K562 (cell line): ENCODE measurements around the gene SLC2A13. TPM values are rescaled to one million over a fixed set of nuclear protein-coding genes. Genes with fewer than 3 reads are reported as not detected.
A peak's percentile ranks its signal among the peaks of the same experiment; 100 is the strongest.

Experiments
- ATAC-seq: fragments of 200-7000 bp; cut with Tn5 transposase; 3 replicates; pipeline ENCODE4 v1.9.1; 2020; ENCODE audit warnings: moderate library complexity
- Bru-seq: library from RNA; stranded (reverse); fragments of 400-500 nt; gene quantifications from one replicate; lab custom pipeline; 2021; lab: Mats Ljungman, UMichigan
- BruChase-seq, 2 experiments: library from RNA; stranded (reverse); fragments of 400-500 nt; gene quantifications; one replicate each; lab custom pipeline; 2021; lab: Mats Ljungman, UMichigan
- BruUV-seq: library from RNA; stranded (reverse); fragments of 400-500 nt; replicated peaks from 2 replicates; lab custom pipeline; 2021; lab: Mats Ljungman, UMichigan
- CTCF ChIA-PET: fragments of 300-600 bp; formaldehyde crosslinking; extraction: SDS; loops from one replicate; lab custom pipeline; 2021; ENCODE audit warnings: low intra/inter-chr PET ratio; lab: Yijun Ruan, JAX
- POLR2A ChIA-PET: fragments of 300-600, 350-650 bp; sonication (Branson Sonifier 250); formaldehyde crosslinking; extraction: SDS; loops from one replicate; lab custom pipeline; 2021; ENCODE audit warnings: antibody characterized with exemption, inconsistent platforms; lab: Yijun Ruan, JAX
- DNase-seq, 4 experiments: peaks; one replicate each; pipeline versions ENCODE4 v3.0.0 to v3.0.0-alpha.2; 2011 to 2018; ENCODE audit warnings: low spot score in 3 of 4, mixed read lengths in 3 of 4; ENCODE audit errors: extremely low read depth in 1 of 4
- FAIRE-seq: peaks from 2 replicates; lab custom pipeline; 2011; peaks lifted over from hg19 to GRCh38; lab: Jason Lieb, UNC
- H2AFZ ChIP-seq: 2 replicates; pipeline ENCODE4 v1.6.0; 2011; ENCODE audit warnings: low read depth, low read length, control low read depth, inconsistent platforms
- H3K27ac ChIP-seq: fragments of 200-600 bp; 3 replicates; pipeline ENCODE4 v1.8.0; 2011; ENCODE audit warnings: low read depth, mild to moderate bottlenecking, control low read depth, inconsistent platforms, low read length, moderate library complexity, mixed read lengths; ENCODE audit errors: extremely low read depth
- H3K27me3 ChIP-seq, 2 experiments: fragments of 300-600 bp in 1 of 2; 2 replicates in 1 of 2; 3 replicates in 1 of 2; pipeline versions ENCODE4 v1.6.0 to v1.8.0; 2011; ENCODE audit warnings: inconsistent platforms in 2 of 2, low read length in 2 of 2, mild to moderate bottlenecking in 1 of 2, mixed read lengths in 1 of 2, moderate library complexity in 1 of 2; ENCODE audit not compliant: control insufficient read depth in 2 of 2, insufficient read depth in 2 of 2
- H3K36me3 ChIP-seq: fragments of 300-600 bp; 3 replicates; pipeline ENCODE4 v1.8.0; 2011; ENCODE audit warnings: mild to moderate bottlenecking, low read length, inconsistent platforms; ENCODE audit not compliant: control insufficient read depth, insufficient read depth
- H3K4me1 ChIP-seq, 2 experiments: fragments of 200-600 bp in 1 of 2; replicated peaks in 1 of 2; 2 replicates in 1 of 2; 3 replicates in 1 of 2; pipeline versions ENCODE4 v1.5.1 to v1.8.0; 2011; ENCODE audit warnings: inconsistent platforms in 2 of 2, low read length in 2 of 2, mild to moderate bottlenecking in 1 of 2, mixed read lengths in 1 of 2, moderate library complexity in 1 of 2; ENCODE audit not compliant: control insufficient read depth in 2 of 2, insufficient read depth in 2 of 2
- H3K4me2 ChIP-seq: 2 replicates; pipeline ENCODE4 v1.6.1; 2011; ENCODE audit warnings: low read length, control low read depth, inconsistent platforms, mixed read lengths; ENCODE audit not compliant: insufficient read depth
- H3K4me3 ChIP-seq: fragments of 200-600 bp; sonication (generic), shearing (Covaris generic); 2 replicates; pipeline ENCODE4 v1.5.1; 2016; ENCODE audit warnings: control low read depth, inconsistent platforms
- H3K79me2 ChIP-seq: fragments of 200-600 bp; 3 replicates; pipeline ENCODE4 v1.8.0; 2011; ENCODE audit warnings: low read length, inconsistent platforms; ENCODE audit not compliant: control insufficient read depth, insufficient read depth
- H3K9ac ChIP-seq, 2 experiments: 2 replicates each; pipeline versions ENCODE4 v1.6.0 to v1.6.1; 2011; ENCODE audit warnings: low read depth in 2 of 2, low read length in 2 of 2, control low read depth in 1 of 2, inconsistent platforms in 1 of 2, mild to moderate bottlenecking in 1 of 2, mixed read lengths in 1 of 2; ENCODE audit not compliant: insufficient read depth in 1 of 2
- H3K9me1 ChIP-seq: one replicate; pipeline ENCODE4 v1.6.0; 2011; ENCODE audit warnings: inconsistent platforms, mild to moderate bottlenecking, low read length, moderate library complexity; ENCODE audit not compliant: control insufficient read depth, insufficient read depth
- H3K9me3 ChIP-seq: replicated peaks from 2 replicates; pipeline ENCODE4 v1.5.1; 2011; ENCODE audit warnings: low read depth, low read length, inconsistent platforms; ENCODE audit not compliant: control insufficient read depth, insufficient read depth
- H4K20me1 ChIP-seq: replicated peaks from 2 replicates; pipeline ENCODE4 v1.6.1; 2011; ENCODE audit warnings: low read length, inconsistent platforms, mixed read lengths; ENCODE audit not compliant: control insufficient read depth, insufficient read depth
- BHLHE40 ChIP-seq: IDR thresholded peaks from 2 replicates; pipeline ENCODE4 v1.6.1; 2011; ENCODE audit warnings: low read length, improper control_type of control experiment
- ELF4 ChIP-seq: fragments of 450-650 bp; formaldehyde crosslinking; IDR thresholded peaks from 2 replicates; pipeline ENCODE4 v1.4.0; 2022; ENCODE audit warnings: missing genetic modification characterization
- FOXO4 ChIP-seq: fragments of 450-650 bp; formaldehyde crosslinking; IDR thresholded peaks from 2 replicates; pipeline ENCODE4 v1.4.0; 2020; ENCODE audit warnings: mild to moderate bottlenecking, moderate library complexity
- HDGF ChIP-seq: fragments of 450-650 bp; IDR thresholded peaks from 2 replicates; pipeline ENCODE4 v1.6.1; 2016
- KHSRP ChIP-seq: fragments of 450-650 bp; IDR thresholded peaks from 2 replicates; pipeline ENCODE4 v1.6.1; 2017
- KLF6 ChIP-seq: fragments of 250-450 bp; sonication (Bioruptor Pico); IDR thresholded peaks from 2 replicates; pipeline ENCODE4 v1.4.0; 2020; ENCODE audit warnings: mild to moderate bottlenecking, moderate library complexity, borderline replicate concordance
- L3MBTL2 ChIP-seq: fragments of 450-650 bp; IDR thresholded peaks from 2 replicates; pipeline ENCODE4 v1.6.1; 2016; ENCODE audit warnings: mild to moderate bottlenecking, moderate library complexity
- MYNN ChIP-seq, 2 experiments: sonication (generic); formaldehyde crosslinking in 1 of 2; IDR thresholded peaks; 2 replicates each; pipeline versions ENCODE4 v1.5.0 to v1.6.1; 2016 to 2020; ENCODE audit warnings: antibody characterized with exemption in 1 of 2, missing genetic modification reagents in 1 of 2
- NFIC ChIP-seq: fragments of 450-650 bp; IDR thresholded peaks from 2 replicates; pipeline ENCODE4 v1.6.1; 2017; ENCODE audit warnings: mild to moderate bottlenecking, inconsistent platforms
- SMARCC2 ChIP-seq: fragments of 450-650 bp; IDR thresholded peaks from 2 replicates; pipeline ENCODE4 v1.6.1; 2017; ENCODE audit warnings: antibody characterized with exemption, moderate library complexity, mild to moderate bottlenecking, low read depth
- WGBS: fragments of 100-300 bp; shearing (Covaris generic); methylation state at CpG from one replicate; pipeline ENCODE4 v1.1.6; 2016; ENCODE audit warnings: low coverage, mixed read lengths; ENCODE audit not compliant: insufficient coverage; ENCODE audit errors: missing lambda C conversion rate; 5-methylcytosine and 5-hydroxymethylcytosine counted together
- in situ Hi-C: fragments of 300-500 bp; cut with MboI; formaldehyde crosslinking; loops from 4 replicates; pipeline ENCODE4 v1.15.0; 2018; ENCODE audit warnings: inconsistent platforms, mixed read lengths
- intact Hi-C: fragments of 100-400 bp; cut with micrococcal nuclease; formaldehyde crosslinking; loops from 2 replicates; pipeline ENCODE4 v1.14.2; 2022
- long read RNA-seq, 3 experiments: library from polyadenylated mRNA in 2 of 3; library from RNA in 1 of 3; unstranded in 2 of 3; stranded (forward) in 1 of 3; transcript quantifications; one replicate each; pipeline ENCODE4 v2.0.0, GENCODE V29; 2019 to 2022
- polyA minus RNA-seq, 3 experiments: library from RNA; depleted of rRNA, polyadenylated mRNA; stranded (reverse); fragments of >200 nt; gene quantifications; 2 replicates each; pipeline ENCODE4 v1.2.3, GENCODE V29; 2011
- polyA plus RNA-seq, 8 experiments: library from polyadenylated mRNA; depleted of rRNA in 4 of 8; stranded (reverse) in 5 of 8; unstranded in 3 of 8; fragments of >200 nt; fragmentation: Nextera tagmentation in 2 of 8; fragmentation: Illumina TruSeq in 1 of 8; extraction: Ambion mirVana in 2 of 8; extraction: Trizol in 1 of 8; gene quantifications; 2 replicates each; pipeline versions ENCODE4 v1.2.1 to v1.2.3, GENCODE V29; 2011 to 2014; ENCODE audit warnings: inconsistent platforms in 1 of 8, missing spikeins in 1 of 8
- total RNA-seq, 7 experiments: library from RNA; depleted of rRNA in 6 of 7; stranded (reverse); fragments of >200 nt in 6 of 7; fragmentation: Illumina TruSeq in 2 of 7; extraction: Trizol in 2 of 7; gene quantifications; 2 replicates each; pipeline versions ENCODE4 v1.2.1 to v1.2.3, GENCODE V29; 2011 to 2021; ENCODE audit warnings: low replicate concordance in 1 of 7
- TF ChIP-seq, protein P1 (sequence below): fragments of 250-450 bp; sonication (Bioruptor Pico); IDR thresholded peaks from 2 replicates; pipeline ENCODE4 v1.4.0; 2020; ENCODE audit warnings: borderline replicate concordance
- TF ChIP-seq, protein P2 (sequence below): fragments of 450-650 bp; conservative IDR thresholded peaks from 2 replicates; pipeline ENCODE4 v1.6.1; 2016; ENCODE audit warnings: missing genetic modification characterization, low read depth, mild to moderate bottlenecking, control low read depth, missing compliant biosample characterization

Gene SLC2A13
- total RNA-seq (2011; cell fraction: chromatin; rRNA removed; ENCODE audit: low replicate concordance): 19.3 and 35.8 TPM in 2 replicates
- 13.7 and 20.8 TPM in 2 replicates for total RNA-seq (2011; cell fraction: nucleolus; rRNA removed)
- 22.1 and 34.1 TPM in 2 replicates for total RNA-seq (2011; cell fraction: nucleoplasm; rRNA removed)
- total RNA-seq (2014; rRNA removed) (10.9 and 12.4 TPM in 2 replicates), total RNA-seq (2014; rRNA removed; fragmentation: Illumina TruSeq; extraction: Trizol) (10.8 and 11.5 TPM in 2 replicates), total RNA-seq (2015; rRNA removed; fragmentation: Illumina TruSeq; extraction: Trizol) (9.9 and 10.7 TPM in 2 replicates), total RNA-seq (2021) (9.0 and 10.9 TPM in 2 replicates), polyA plus RNA-seq (2011; rRNA removed) (5.4 and 9.5 TPM in 2 replicates), polyA plus RNA-seq (2014; fragmentation: Illumina TruSeq; extraction: Trizol) (4.3 and 4.8 TPM in 2 replicates), polyA plus RNA-seq (2014; fragmentation: Nextera tagmentation; extraction: Ambion mirVana) (1 to 10 TPM; 1.7 to 1.9 TPM), polyA plus RNA-seq (2014; rRNA removed) (5.0 and 5.6 TPM in 2 replicates), polyA minus RNA-seq (2011; rRNA and poly(A)+ RNA removed) (8.6 and 10.3 TPM in 2 replicates), Bru-seq, nascent RNA (percentile 69 among the genes with signal in this experiment), BruChase-seq, experiment 1, labeled RNA remaining after a 2-hour chase (percentile 66 among the genes with signal in this experiment), BruChase-seq, experiment 2, labeled RNA remaining after a 6-hour chase (percentile 63 among the genes with signal in this experiment)
- 2.2 and 2.8 TPM in 2 replicates for polyA plus RNA-seq (2011; cell fraction: cytosol; rRNA removed)
- polyA plus RNA-seq (2011; cell fraction: nucleus; rRNA removed): 13.4 and 16.7 TPM in 2 replicates
- 3.0 and 5.5 TPM in 2 replicates for polyA plus RNA-seq (2012)
- polyA minus RNA-seq (2011; cell fraction: cytosol; rRNA and poly(A)+ RNA removed): 2.0 and 2.2 TPM in 2 replicates
- 18.3 and 27.3 TPM in 2 replicates for polyA minus RNA-seq (2011; cell fraction: nucleus; rRNA and poly(A)+ RNA removed)
- long read RNA-seq, experiment 1, full-length matches to known transcripts: 5 of 34 reads
- long read RNA-seq, experiment 1, partial matches to known transcripts: 10 of 34 reads
- long read RNA-seq, experiment 1, other reads (novel, unspliced or antisense): 19 of 34 reads
- long read RNA-seq, experiment 2, partial matches to known transcripts: 0 of 2 reads
- long read RNA-seq, experiment 2, other reads (novel, unspliced or antisense): 2 of 2 reads
- long read RNA-seq, experiment 3, partial matches to known transcripts: 1 of 5 reads
- long read RNA-seq, experiment 3, other reads (novel, unspliced or antisense): 3 of 5 reads

- ChIA-PET CTCF (interaction anchor here (1.1 kb wide), 1 partner anchor 91 kb away, joined by 3 read pairs; no protein-coding TSS in a partner anchor), POLR2A (interaction anchor here (0.6 to 3.1 kb wide), 2 partner anchors 95 to 831 kb away, joined by 3 to 7 read pairs; no protein-coding TSS in a partner anchor)
- peak within 1 kb of the TSS; percentile 67 to 97 for H3K9ac ChIP-seq
- H2AFZ ChIP-seq: peak within 1 kb of the TSS; percentile 88
- peaks cover 18 to 26% of the 10 kb centered on the region in 2 experiments; a peak in 4 of 5 replicates for H3K4me1 ChIP-seq
- 0% methylated on average over 24 of the region's 97 CpGs for WGBS
- H3K27me3 ChIP-seq: no peaks in the 10 kb centered on the region
- no TSS peak for BruUV-seq
- peaks cover 5% of the 10 kb centered on the region for H3K9me1 ChIP-seq
- DNase-seq (peak; percentile 83 to 95 (median 94)), ATAC-seq (peak; percentile 89), FAIRE-seq (no peak)
- peaks cover 51% of the 10 kb centered on the region for H3K79me2 ChIP-seq
- in situ Hi-C loops (loop anchor here (10.0 to 25.0 kb wide), 2 partner anchors 91 to 343 kb away; no protein-coding TSS in a partner anchor), intact Hi-C loops (loop anchor here (10.0 kb wide), 1 partner anchor 481 kb away; a partner anchor contains a TSS)
- H3K27ac ChIP-seq: peak within 1 kb of the TSS; percentile 69
- H3K4me2 ChIP-seq: peak within 1 kb of the TSS; percentile 86
- H4K20me1 ChIP-seq: peaks cover 3% of the 10 kb centered on the region; the same call in 1 of the 2 replicates
- no peaks in the 10 kb centered on the region for H3K9me3 ChIP-seq
- H3K4me3 ChIP-seq: peak within 1 kb of the TSS; percentile 81
- H3K36me3 ChIP-seq: peaks cover 4% of the 10 kb centered on the region; the same call in 1 of the 3 replicates
- TF ChIP-seq KHSRP (no peak), L3MBTL2 (peak; percentile 68), SMARCC2 (no peak; the same call in 1 of the 2 replicates), NFIC (no peak), BHLHE40 (peak; percentile 95), KLF6 (no peak), ELF4 (CRISPR knock-in tag) (no peak), MYNN (IDR thresholded peaks at IDR 0.05) (no peak), MYNN (CRISPR knock-in tag; IDR thresholded peaks at IDR 0.05) (no peak), HDGF (no peak), FOXO4 (CRISPR knock-in tag) (no peak)
- TF ChIP-seq, protein P1, sequence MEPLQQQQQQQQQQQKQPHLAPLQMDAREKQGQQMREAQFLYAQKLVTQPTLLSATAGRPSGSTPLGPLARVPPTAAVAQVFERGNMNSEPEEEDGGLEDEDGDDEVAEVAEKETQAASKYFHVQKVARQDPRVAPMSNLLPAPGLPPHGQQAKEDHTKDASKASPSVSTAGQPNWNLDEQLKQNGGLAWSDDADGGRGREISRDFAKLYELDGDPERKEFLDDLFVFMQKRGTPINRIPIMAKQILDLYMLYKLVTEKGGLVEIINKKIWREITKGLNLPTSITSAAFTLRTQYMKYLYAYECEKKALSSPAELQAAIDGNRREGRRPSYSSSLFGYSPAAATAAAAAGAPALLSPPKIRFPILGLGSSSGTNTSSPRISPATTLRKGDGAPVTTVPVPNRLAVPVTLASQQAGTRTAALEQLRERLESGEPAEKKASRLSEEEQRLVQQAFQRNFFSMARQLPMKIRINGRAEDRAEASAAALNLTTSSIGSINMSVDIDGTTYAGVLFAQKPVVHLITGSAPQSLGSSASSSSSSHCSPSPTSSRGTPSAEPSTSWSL (CRISPR knock-in tag): no peak
- TF ChIP-seq, protein P2, sequence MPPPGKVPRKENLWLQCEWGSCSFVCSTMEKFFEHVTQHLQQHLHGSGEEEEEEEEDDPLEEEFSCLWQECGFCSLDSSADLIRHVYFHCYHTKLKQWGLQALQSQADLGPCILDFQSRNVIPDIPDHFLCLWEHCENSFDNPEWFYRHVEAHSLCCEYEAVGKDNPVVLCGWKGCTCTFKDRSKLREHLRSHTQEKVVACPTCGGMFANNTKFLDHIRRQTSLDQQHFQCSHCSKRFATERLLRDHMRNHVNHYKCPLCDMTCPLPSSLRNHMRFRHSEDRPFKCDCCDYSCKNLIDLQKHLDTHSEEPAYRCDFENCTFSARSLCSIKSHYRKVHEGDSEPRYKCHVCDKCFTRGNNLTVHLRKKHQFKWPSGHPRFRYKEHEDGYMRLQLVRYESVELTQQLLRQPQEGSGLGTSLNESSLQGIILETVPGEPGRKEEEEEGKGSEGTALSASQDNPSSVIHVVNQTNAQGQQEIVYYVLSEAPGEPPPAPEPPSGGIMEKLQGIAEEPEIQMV (tag): no peak
Observed at GRCh38 chr12:40105515-40106201, at the start of gene SLC2A13. Gene SLC2A13 (minus strand): TSS chr12:40106081. CDS start chr12:40105808, 273 bp downstream.
